Ascending aorta (tissue), 2 donors: ENCODE results near the gene YPEL2. TPM values are rescaled to one million over a fixed set of nuclear protein-coding genes. Genes with fewer than 3 reads are reported as not detected.

Experiments
- DNase-seq, 2 donors: peaks; one replicate each; pipeline ENCODE4 v3.0.0-alpha.2; 2019; ENCODE audit warnings: low spot score in 2 of 2
- H3K27ac ChIP-seq, 2 donors: fragments of 200-600 bp; sonication (generic); one replicate each; pipeline ENCODE4 v1.5.1; 2016 to 2017; ENCODE audit warnings: mild to moderate bottlenecking in 1 of 2
- H3K27me3 ChIP-seq: fragments of 200-600 bp; sonication (generic); one replicate; pipeline ENCODE4 v1.5.1; 2017
- H3K36me3 ChIP-seq, 2 donors: fragments of 200-600 bp; sonication (generic); one replicate each; pipeline ENCODE4 v1.5.1; 2016
- H3K4me1 ChIP-seq, 2 donors: fragments of 200-600 bp; sonication (generic); one replicate each; pipeline ENCODE4 v1.5.1; 2016 to 2017; ENCODE audit warnings: mild to moderate bottlenecking in 1 of 2
- H3K4me3 ChIP-seq, 2 donors: fragments of 200-600 bp; sonication (generic); one replicate each; pipeline ENCODE4 v1.5.1; 2016 to 2017; ENCODE audit warnings: mild to moderate bottlenecking in 1 of 2
- H3K9me3 ChIP-seq, 2 donors: fragments of 200-600 bp; sonication (generic); one replicate each; pipeline ENCODE4 v1.5.1; 2016
- CTCF ChIP-seq, 3 experiments: fragments of 200-600 bp in 2 of 3; fragments of 450-650 bp in 1 of 3; sonication (generic) in 2 of 3; IDR thresholded peaks; one replicate each; pipeline ENCODE4 v1.5.1; 2016 to 2019; ENCODE audit warnings: antibody characterized with exemption in 3 of 3, mild to moderate bottlenecking in 1 of 3, moderate library complexity in 1 of 3
- intact Hi-C: fragments of 100-400 bp; cut with DNase I; formaldehyde crosslinking; loops from one replicate; pipeline ENCODE4 v1.15.1; 2023
- total RNA-seq: library from RNA; depleted of rRNA; stranded (reverse); fragments of >200 nt; gene quantifications from one replicate; pipeline ENCODE4 v1.1.0, GENCODE V29; 2016

YPEL2 gene
- total RNA-seq, 1 donor from 2014 or later: 10.5 TPM

DNA sequence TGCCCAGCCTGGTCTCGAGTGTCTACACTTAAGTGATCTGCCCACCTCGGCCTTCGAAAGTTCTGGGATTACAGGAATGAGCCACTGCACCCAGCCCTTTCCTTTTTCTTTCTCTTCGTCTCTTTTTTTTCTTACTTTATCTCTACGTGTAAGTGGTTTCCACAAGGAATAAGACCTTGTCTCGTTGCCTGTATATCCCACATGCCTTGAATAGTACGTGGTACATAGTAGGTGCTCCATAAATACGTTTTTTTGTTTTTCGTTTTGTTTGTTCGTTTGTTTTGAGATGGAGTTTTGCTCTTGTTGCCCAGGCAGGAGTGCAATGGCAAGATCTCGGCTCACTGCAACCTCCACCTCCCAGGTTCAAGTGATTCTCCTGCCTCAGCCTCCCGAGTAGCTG lies 86.0 kb downstream of the YPEL2 start:
- intact Hi-C loops: no loop called here

GRCh38 chr17:59418732-59419166 lies 87.3 kb downstream of the YPEL2 start:
- intact Hi-C loops: no loop called here
- no peaks in the 10 kb centered on the region for H3K27me3 ChIP-seq
- H3K4me1 ChIP-seq: peaks cover 4 to 15% of the 10 kb centered on the region in 2 donors
- DNase-seq: no peak
- H3K27ac ChIP-seq: peak overlapping the region; percentile 13 to 57
- no peak for TF ChIP-seq CTCF (IDR thresholded peaks at IDR 0.05)
- H3K36me3 ChIP-seq: no peaks in the 10 kb centered on the region
- H3K9me3 ChIP-seq: no peaks in the 10 kb centered on the region
- H3K4me3 ChIP-seq: no peak overlapping the region

More for the DNA sequence above, 86.0 kb downstream of the YPEL2 start:
- H3K27ac ChIP-seq: no peak overlapping the region
- peaks cover 0 to 4% of the 10 kb centered on the region in 2 donors for H3K4me1 ChIP-seq
- no peak for TF ChIP-seq CTCF (IDR thresholded peaks at IDR 0.05)
- H3K9me3 ChIP-seq: no peaks in the 10 kb centered on the region
- H3K4me3 ChIP-seq: no peak overlapping the region
- no peaks in the 10 kb centered on the region for H3K36me3 ChIP-seq
- no peak for DNase-seq
- no peaks in the 10 kb centered on the region for H3K27me3 ChIP-seq

- no peaks in the 10 kb centered on the region for H3K27me3 ChIP-seq
- no peak for DNase-seq
- peaks cover 18 to 35% of the 10 kb centered on the region in 2 donors for H3K4me1 ChIP-seq
- no peak for TF ChIP-seq CTCF (IDR thresholded peaks at IDR 0.05)
- no peak overlapping the region for H3K27ac ChIP-seq
- intact Hi-C loops: no loop called here
- H3K9me3 ChIP-seq: no peaks in the 10 kb centered on the region
- no peak overlapping the region for H3K4me3 ChIP-seq
- no peaks in the 10 kb centered on the region for H3K36me3 ChIP-seq
These were observed 89.4 kb downstream of the YPEL2 start for GRCh38 chr17:59420901-59421300.

GRCh38 chr17:59421722-59422121 lies 90.3 kb downstream of the YPEL2 start:
- peaks cover 25 to 44% of the 10 kb centered on the region in 2 donors for H3K4me1 ChIP-seq
- no peaks in the 10 kb centered on the region for H3K9me3 ChIP-seq
- H3K36me3 ChIP-seq: no peaks in the 10 kb centered on the region
- H3K27ac ChIP-seq: no peak overlapping the region
- DNase-seq: no peak
- intact Hi-C loops: loop anchor here (2.0 kb wide), 1 partner anchor 19 kb away; no protein-coding TSS in a partner anchor
- TF ChIP-seq CTCF (IDR thresholded peaks at IDR 0.05): no peak
- no peak overlapping the region for H3K4me3 ChIP-seq
- no peaks in the 10 kb centered on the region for H3K27me3 ChIP-seq

GRCh38 chr17:59423137-59423724 lies 91.8 kb downstream of the YPEL2 start:
- H3K9me3 ChIP-seq: no peaks in the 10 kb centered on the region
- H3K27ac ChIP-seq: peak overlapping the region; percentile 94
- intact Hi-C loops: loop anchor here (2.0 kb wide), 1 partner anchor 18 kb away; no protein-coding TSS in a partner anchor
- peak in 1 of 2 donors; percentile 83 for DNase-seq
- H3K4me3 ChIP-seq: peak overlapping the region in 1 of 2 donors; percentile 34
- peaks cover 29 to 56% of the 10 kb centered on the region in 2 donors for H3K4me1 ChIP-seq
- no peaks in the 10 kb centered on the region for H3K36me3 ChIP-seq
- TF ChIP-seq CTCF (IDR thresholded peaks at IDR 0.05): no peak
- H3K27me3 ChIP-seq: no peaks in the 10 kb centered on the region
